HCT116 (cell line): ENCODE data around the gene PLXNC1. TPM values are rescaled to one million over a fixed set of nuclear protein-coding genes. Genes with fewer than 3 reads are reported as not detected.

ENCODE experiments used
- ATAC-seq: fragments of 200-7000 bp; cut with Tn5 transposase; 2 replicates; pipeline ENCODE4 v1.9.1; 2020; ENCODE audit warnings: mild to moderate bottlenecking, moderate library complexity
- BruUV-seq: library from RNA; stranded (reverse); fragments of 400-500 nt; replicated peaks from 2 replicates; lab custom pipeline; 2021; lab: Mats Ljungman, UMichigan
- CTCF ChIA-PET: fragments of 300-600 bp; sonication (Branson Sonifier 250); formaldehyde crosslinking; loops from one replicate; lab custom pipeline; 2021; ENCODE audit warnings: antibody characterized with exemption; lab: Charles Lee
- POLR2A ChIA-PET: fragments of 300-600, 350-600 bp; sonication (Branson Sonifier 250); formaldehyde crosslinking; loops from one replicate; lab custom pipeline; 2021; ENCODE audit warnings: antibody characterized with exemption; lab: Charles Lee
- RAD21 ChIA-PET, 2 experiments: fragments of 300-600 bp; sonication (Branson Sonifier 250); formaldehyde crosslinking; loops; one replicate each; lab custom pipeline; 2023; ENCODE audit warnings: low total read pairs in 2 of 2; ENCODE audit not compliant: uncharacterized antibody in 2 of 2, unreplicated experiment in 2 of 2, low non-redundant PET in 1 of 2; lab: Charles Lee
- DNase-seq: peaks from one replicate; pipeline ENCODE4 v3.0.0-alpha.2; 2010; ENCODE audit warnings: low read depth, low spot score
- H2AFZ ChIP-seq: fragments of 200-600 bp; shearing (Covaris generic), sonication (generic); 2 replicates; pipeline ENCODE4 v1.6.1; 2017; ENCODE audit warnings: low read depth, mixed run types, mixed read lengths, antibody characterized with exemption, low read length; ENCODE audit not compliant: poor library complexity, severe bottlenecking
- H3K27ac ChIP-seq: 2 replicates; pipeline ENCODE4 v1.5.1; 2012; ENCODE audit warnings: low read depth, low read length
- H3K27me3 ChIP-seq: fragments of 200-600 bp; sonication (generic); 2 replicates; pipeline ENCODE4 v1.6.1; 2016; ENCODE audit warnings: mixed run types, low read length, mixed read lengths; ENCODE audit not compliant: insufficient read depth
- H3K36me3 ChIP-seq, 2 experiments: fragments of 200-500 bp in 1 of 2; fragments of 200-600 bp in 1 of 2; sonication (Bioruptor generic) in 1 of 2; sonication (generic) in 1 of 2; 2 replicates each; pipeline versions ENCODE4 v1.5.1 to v1.6.1; 2014 to 2016; ENCODE audit warnings: low read length in 2 of 2, inconsistent platforms in 1 of 2, mixed read lengths in 1 of 2, mixed run types in 1 of 2; ENCODE audit not compliant: insufficient read depth in 2 of 2, control insufficient read depth in 1 of 2
- H3K4me1 ChIP-seq, 2 experiments: fragments of 200-600 bp in 1 of 2; sonication (generic) in 1 of 2; 2 replicates each; pipeline versions ENCODE4 v1.5.1 to v1.6.1; 2012 to 2017; ENCODE audit warnings: low read length in 2 of 2, inconsistent platforms in 1 of 2, mild to moderate bottlenecking in 1 of 2, mixed read lengths in 1 of 2, mixed run types in 1 of 2, moderate library complexity in 1 of 2; ENCODE audit not compliant: insufficient read depth in 2 of 2, control insufficient read depth in 1 of 2
- H3K4me2 ChIP-seq: fragments of 200-600 bp; sonication (generic); 2 replicates; pipeline ENCODE4 v1.6.1; 2017; ENCODE audit warnings: mixed run types, low read length, mixed read lengths
- H3K4me3 ChIP-seq, 2 experiments: fragments of 200-600 bp in 1 of 2; sonication (generic) in 1 of 2; replicated peaks in 1 of 2; 2 replicates each; pipeline ENCODE4 v1.5.1; 2011 to 2016; ENCODE audit warnings: low read length in 2 of 2, control low read depth in 1 of 2, low read depth in 1 of 2, mild to moderate bottlenecking in 1 of 2, mixed read lengths in 1 of 2, mixed run types in 1 of 2
- H3K79me2 ChIP-seq: fragments of 200-600 bp; sonication (generic); 2 replicates; pipeline ENCODE4 v1.6.1; 2017; ENCODE audit warnings: mild to moderate bottlenecking, mixed run types, low read length, moderate library complexity, mixed read lengths; ENCODE audit not compliant: insufficient read depth
- H3K9ac ChIP-seq: fragments of 200-600 bp; sonication (generic); 2 replicates; pipeline ENCODE4 v1.6.1; 2016; ENCODE audit warnings: low read length, mixed read lengths
- H3K9me2 ChIP-seq: fragments of 200-600 bp; sonication (generic), shearing (Covaris generic); 2 replicates; pipeline ENCODE4 v1.6.1; 2017; ENCODE audit warnings: mixed run types, mild to moderate bottlenecking, moderate library complexity; ENCODE audit not compliant: insufficient read depth
- H3K9me3 ChIP-seq, 2 experiments: fragments of 200-500 bp in 1 of 2; fragments of 200-600 bp in 1 of 2; sonication (Bioruptor generic) in 1 of 2; sonication (generic) in 1 of 2; 2 replicates each; pipeline ENCODE4 v1.6.1; 2014 to 2017; ENCODE audit warnings: low read length in 2 of 2, mixed read lengths in 2 of 2, inconsistent platforms in 1 of 2, low read depth in 1 of 2, mild to moderate bottlenecking in 1 of 2, mixed run types in 1 of 2, moderate library complexity in 1 of 2; ENCODE audit not compliant: control insufficient read depth in 1 of 2, insufficient read depth in 1 of 2
- H4K20me1 ChIP-seq: fragments of 200-600 bp; sonication (generic), shearing (Covaris generic); 2 replicates; pipeline ENCODE4 v1.6.1; 2017; ENCODE audit warnings: mixed run types, mild to moderate bottlenecking, moderate library complexity; ENCODE audit not compliant: insufficient read depth
- CBX3 ChIP-seq: IDR thresholded peaks from 2 replicates; pipeline ENCODE4 v1.6.1; 2012; ENCODE audit warnings: low read depth
- CEBPB ChIP-seq: IDR thresholded peaks from 2 replicates; pipeline ENCODE4 v1.6.1; 2012; ENCODE audit warnings: low read depth
- EGR1 ChIP-seq: IDR thresholded peaks from 2 replicates; pipeline ENCODE4 v1.6.1; 2012; ENCODE audit warnings: low read depth
- ELF1 ChIP-seq: IDR thresholded peaks from 2 replicates; pipeline ENCODE4 v1.6.1; 2012; ENCODE audit warnings: low read depth, borderline replicate concordance
- EZH2 ChIP-seq: fragments of 200-600 bp; sonication (generic); IDR thresholded peaks from 2 replicates; pipeline ENCODE4 v1.6.1; 2017; ENCODE audit warnings: antibody characterized with exemption, mixed run types
- JUND ChIP-seq: IDR thresholded peaks from 2 replicates; pipeline ENCODE4 v1.6.1; 2012
- POLR2A ChIP-seq: IDR thresholded peaks from 2 replicates; pipeline ENCODE4 v1.7.0; 2011; ENCODE audit warnings: borderline replicate concordance; ENCODE audit not compliant: insufficient read depth, insufficient read length; ENCODE audit errors: extremely low read depth
- POLR2AphosphoS5 ChIP-seq: IDR thresholded peaks from 2 replicates; pipeline ENCODE4 v1.6.1; 2011; ENCODE audit warnings: mild to moderate bottlenecking, low read depth, low read length, moderate library complexity
- RAD21 ChIP-seq: IDR thresholded peaks from 2 replicates; pipeline ENCODE4 v1.6.1; 2012; ENCODE audit warnings: low read depth, mild to moderate bottlenecking
- SIN3A ChIP-seq: IDR thresholded peaks from 2 replicates; pipeline ENCODE4 v1.6.1; 2012; ENCODE audit warnings: low read depth
- SP1 ChIP-seq: IDR thresholded peaks from 2 replicates; pipeline ENCODE4 v1.6.1; 2012; ENCODE audit warnings: low read depth
- SRF ChIP-seq: IDR thresholded peaks from 2 replicates; pipeline ENCODE4 v1.6.1; 2012; ENCODE audit warnings: low read depth
- TCF7L2 ChIP-seq: IDR thresholded peaks from 2 replicates; pipeline ENCODE4 v1.7.0; 2011; ENCODE audit warnings: borderline replicate concordance, inconsistent platforms; ENCODE audit not compliant: insufficient read depth, insufficient read length; ENCODE audit errors: extremely low read depth
- ZFX ChIP-seq: fragments of 450-650 bp; IDR thresholded peaks from 2 replicates; pipeline ENCODE4 v1.6.1; 2017
- ZNF274 ChIP-seq: fragments of 200-500 bp; sonication (Bioruptor generic); IDR thresholded peaks from 2 replicates; pipeline ENCODE4 v1.6.1; 2014; ENCODE audit warnings: mild to moderate bottlenecking, low read depth, low read length, inconsistent platforms
- intact Hi-C: fragments of 100-400 bp; cut with micrococcal nuclease; formaldehyde crosslinking; loops from 2 replicates; pipeline ENCODE4 v1.10.0; 2022
- total RNA-seq: library from RNA; stranded (reverse); gene quantifications from one replicate; pipeline ENCODE4 v1.2.1, GENCODE V29; 2021; ENCODE audit not compliant: unreplicated experiment
- TF ChIP-seq, protein P1 (sequence below): IDR thresholded peaks from 2 replicates; pipeline ENCODE4 v1.6.1; 2011; ENCODE audit warnings: mild to moderate bottlenecking, low read length, moderate library complexity; ENCODE audit not compliant: insufficient replicate concordance; ENCODE audit errors: extremely low read depth
- TF ChIP-seq, protein P2 (sequence below): IDR thresholded peaks from 2 replicates; pipeline ENCODE4 v1.6.1; 2012
- TF ChIP-seq, protein P3 (sequence below), 3 experiments: fragments of 200-600 bp in 1 of 3; sonication (generic) in 1 of 3; IDR thresholded peaks in 2 of 3; conservative IDR thresholded peaks in 1 of 3; 2 replicates each; pipeline ENCODE4 v1.5.1; 2012 to 2017; ENCODE audit warnings: low read depth in 2 of 3, low read length in 2 of 3, antibody characterized with exemption in 1 of 3, borderline replicate concordance in 1 of 3, control low read depth in 1 of 3, mild to moderate bottlenecking in 1 of 3, mixed read lengths in 1 of 3, mixed run types in 1 of 3, moderate library complexity in 1 of 3; ENCODE audit not compliant: insufficient read depth in 1 of 3
- TF ChIP-seq, protein P4 (sequence below): IDR thresholded peaks from 2 replicates; pipeline ENCODE4 v1.6.1; 2012

PLXNC1 gene
- total RNA-seq, 1 experiment from 2014 or later: 0.25 TPM

DNA sequence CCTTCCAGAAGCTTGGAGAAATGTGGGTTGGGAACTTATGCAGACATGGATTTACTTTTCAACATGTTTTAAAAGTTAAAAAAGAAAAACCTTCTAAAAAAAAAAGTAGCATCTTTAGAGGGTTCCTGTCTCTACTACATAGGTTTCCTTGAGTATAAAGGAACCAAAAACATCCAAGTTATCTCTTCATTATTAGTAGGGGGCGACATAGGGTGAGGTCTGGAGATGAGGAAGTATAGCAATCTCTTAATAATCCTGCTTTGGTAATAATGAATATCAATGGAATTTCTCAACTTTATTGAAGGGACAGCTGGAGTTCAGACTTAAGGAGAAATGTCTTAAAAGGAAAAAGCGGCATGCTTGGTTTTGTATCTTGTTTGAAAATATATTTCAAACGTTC lies 6.5 kb upstream of the PLXNC1 start:
- H3K9me3 ChIP-seq: no peaks in the 10 kb centered on the region
- RAD21 ChIA-PET: no interaction called here
- H3K4me1 ChIP-seq: no peaks in the 10 kb centered on the region
- no peak overlapping the region for H2AFZ ChIP-seq
- H3K4me2 ChIP-seq: no peak overlapping the region
- TF ChIP-seq, protein P1, sequence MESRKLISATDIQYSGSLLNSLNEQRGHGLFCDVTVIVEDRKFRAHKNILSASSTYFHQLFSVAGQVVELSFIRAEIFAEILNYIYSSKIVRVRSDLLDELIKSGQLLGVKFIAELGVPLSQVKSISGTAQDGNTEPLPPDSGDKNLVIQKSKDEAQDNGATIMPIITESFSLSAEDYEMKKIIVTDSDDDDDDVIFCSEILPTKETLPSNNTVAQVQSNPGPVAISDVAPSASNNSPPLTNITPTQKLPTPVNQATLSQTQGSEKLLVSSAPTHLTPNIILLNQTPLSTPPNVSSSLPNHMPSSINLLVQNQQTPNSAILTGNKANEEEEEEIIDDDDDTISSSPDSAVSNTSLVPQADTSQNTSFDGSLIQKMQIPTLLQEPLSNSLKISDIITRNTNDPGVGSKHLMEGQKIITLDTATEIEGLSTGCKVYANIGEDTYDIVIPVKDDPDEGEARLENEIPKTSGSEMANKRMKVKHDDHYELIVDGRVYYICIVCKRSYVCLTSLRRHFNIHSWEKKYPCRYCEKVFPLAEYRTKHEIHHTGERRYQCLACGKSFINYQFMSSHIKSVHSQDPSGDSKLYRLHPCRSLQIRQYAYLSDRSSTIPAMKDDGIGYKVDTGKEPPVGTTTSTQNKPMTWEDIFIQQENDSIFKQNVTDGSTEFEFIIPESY: no peak
- no peak for TF ChIP-seq POLR2AphosphoS5
- TF ChIP-seq SIN3A: no peak
- TF ChIP-seq CEBPB: no peak
- no peak for TF ChIP-seq SRF
- TF ChIP-seq EGR1: no peak
- TF ChIP-seq POLR2A: no peak
- no peak for TF ChIP-seq ZNF274
- TF ChIP-seq RAD21: no peak
- TF ChIP-seq, protein P2, sequence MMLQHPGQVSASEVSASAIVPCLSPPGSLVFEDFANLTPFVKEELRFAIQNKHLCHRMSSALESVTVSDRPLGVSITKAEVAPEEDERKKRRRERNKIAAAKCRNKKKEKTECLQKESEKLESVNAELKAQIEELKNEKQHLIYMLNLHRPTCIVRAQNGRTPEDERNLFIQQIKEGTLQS: no peak
- no peak for TF ChIP-seq CBX3
- TF ChIP-seq, protein P3, sequence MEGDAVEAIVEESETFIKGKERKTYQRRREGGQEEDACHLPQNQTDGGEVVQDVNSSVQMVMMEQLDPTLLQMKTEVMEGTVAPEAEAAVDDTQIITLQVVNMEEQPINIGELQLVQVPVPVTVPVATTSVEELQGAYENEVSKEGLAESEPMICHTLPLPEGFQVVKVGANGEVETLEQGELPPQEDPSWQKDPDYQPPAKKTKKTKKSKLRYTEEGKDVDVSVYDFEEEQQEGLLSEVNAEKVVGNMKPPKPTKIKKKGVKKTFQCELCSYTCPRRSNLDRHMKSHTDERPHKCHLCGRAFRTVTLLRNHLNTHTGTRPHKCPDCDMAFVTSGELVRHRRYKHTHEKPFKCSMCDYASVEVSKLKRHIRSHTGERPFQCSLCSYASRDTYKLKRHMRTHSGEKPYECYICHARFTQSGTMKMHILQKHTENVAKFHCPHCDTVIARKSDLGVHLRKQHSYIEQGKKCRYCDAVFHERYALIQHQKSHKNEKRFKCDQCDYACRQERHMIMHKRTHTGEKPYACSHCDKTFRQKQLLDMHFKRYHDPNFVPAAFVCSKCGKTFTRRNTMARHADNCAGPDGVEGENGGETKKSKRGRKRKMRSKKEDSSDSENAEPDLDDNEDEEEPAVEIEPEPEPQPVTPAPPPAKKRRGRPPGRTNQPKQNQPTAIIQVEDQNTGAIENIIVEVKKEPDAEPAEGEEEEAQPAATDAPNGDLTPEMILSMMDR (IDR thresholded peaks at IDR 0.05 in 2 of 3, conservative IDR thresholded peaks at IDR 0.05 in 1 of 3; ENCODE audit: borderline replicate concordance in 1 of 3, insufficient read depth in 1 of 3, low read depth in 2 of 3, low read length in 2 of 3): no peak
- TF ChIP-seq, protein P4, sequence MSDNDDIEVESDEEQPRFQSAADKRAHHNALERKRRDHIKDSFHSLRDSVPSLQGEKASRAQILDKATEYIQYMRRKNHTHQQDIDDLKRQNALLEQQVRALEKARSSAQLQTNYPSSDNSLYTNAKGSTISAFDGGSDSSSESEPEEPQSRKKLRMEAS: no peak
- TF ChIP-seq ELF1: no peak
- TF ChIP-seq SP1: no peak
- no peak for TF ChIP-seq TCF7L2
- TF ChIP-seq ZFX: no peak
- no peak for TF ChIP-seq EZH2
- no peak for TF ChIP-seq JUND
- TF ChIP-seq, all 23 proteins: peak for 0
- no peaks in the 10 kb centered on the region for H4K20me1 ChIP-seq
- DNase-seq: no peak
- no peak overlapping the region for H3K9ac ChIP-seq
- ChIA-PET POLR2A (no interaction called here), CTCF (interaction anchor here (1.0 kb wide), 1 partner anchor 393 kb away, joined by 3 read pairs; no protein-coding TSS in a partner anchor)
- ATAC-seq: no peak
- H3K36me3 ChIP-seq: no peaks in the 10 kb centered on the region
- H3K9me2 ChIP-seq: no peaks in the 10 kb centered on the region
- no peaks in the 10 kb centered on the region for H3K27me3 ChIP-seq
- H3K79me2 ChIP-seq: no peaks in the 10 kb centered on the region
- no peak overlapping the region for H3K4me3 ChIP-seq
- intact Hi-C loops: no loop called here
- BruUV-seq: no TSS peak
- no peak overlapping the region for H3K27ac ChIP-seq
